Measurements from ENCODE around the gene GRHL3.

DNA sequence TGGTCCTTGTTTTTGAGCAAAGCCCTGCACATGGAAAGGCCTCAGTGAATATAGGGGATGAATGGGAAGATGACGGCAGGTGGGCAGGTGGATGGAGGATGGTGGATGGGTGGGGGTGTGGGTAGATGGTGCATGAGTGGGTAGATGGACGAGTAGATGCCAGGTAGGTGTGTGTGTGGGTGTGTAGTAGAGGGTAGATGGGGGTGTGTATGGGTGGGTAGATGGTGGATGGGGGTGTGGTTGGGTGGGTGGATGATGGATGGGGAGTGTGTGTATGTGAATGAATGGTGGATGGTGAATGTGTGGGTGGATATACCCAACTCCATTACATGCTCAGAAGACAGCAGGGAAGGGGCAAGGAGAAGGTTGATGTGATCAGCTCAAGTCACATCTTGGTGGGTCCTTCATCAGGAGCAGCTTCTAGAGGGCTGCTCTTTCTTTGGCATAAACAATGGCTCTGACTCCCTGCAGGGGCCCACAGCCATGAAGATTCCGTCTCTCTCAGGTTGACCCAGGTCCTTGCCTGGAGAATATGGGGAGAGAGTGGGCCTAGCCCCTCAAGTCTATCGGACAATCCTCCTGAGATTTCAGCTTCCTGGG lies 34.2 kb downstream of the GRHL3 start:
- TF ChIP-seq, protein P1, sequence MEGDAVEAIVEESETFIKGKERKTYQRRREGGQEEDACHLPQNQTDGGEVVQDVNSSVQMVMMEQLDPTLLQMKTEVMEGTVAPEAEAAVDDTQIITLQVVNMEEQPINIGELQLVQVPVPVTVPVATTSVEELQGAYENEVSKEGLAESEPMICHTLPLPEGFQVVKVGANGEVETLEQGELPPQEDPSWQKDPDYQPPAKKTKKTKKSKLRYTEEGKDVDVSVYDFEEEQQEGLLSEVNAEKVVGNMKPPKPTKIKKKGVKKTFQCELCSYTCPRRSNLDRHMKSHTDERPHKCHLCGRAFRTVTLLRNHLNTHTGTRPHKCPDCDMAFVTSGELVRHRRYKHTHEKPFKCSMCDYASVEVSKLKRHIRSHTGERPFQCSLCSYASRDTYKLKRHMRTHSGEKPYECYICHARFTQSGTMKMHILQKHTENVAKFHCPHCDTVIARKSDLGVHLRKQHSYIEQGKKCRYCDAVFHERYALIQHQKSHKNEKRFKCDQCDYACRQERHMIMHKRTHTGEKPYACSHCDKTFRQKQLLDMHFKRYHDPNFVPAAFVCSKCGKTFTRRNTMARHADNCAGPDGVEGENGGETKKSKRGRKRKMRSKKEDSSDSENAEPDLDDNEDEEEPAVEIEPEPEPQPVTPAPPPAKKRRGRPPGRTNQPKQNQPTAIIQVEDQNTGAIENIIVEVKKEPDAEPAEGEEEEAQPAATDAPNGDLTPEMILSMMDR (IDR thresholded peaks at IDR 0.05; ENCODE audit: insufficient read depth, low read depth, low read length), result no peak
- no peak for TF ChIP-seq EZH2 (IDR thresholded peaks at IDR 0.05; ENCODE audit: insufficient read depth, low read length)
